Panc1 (cell line): ENCODE results near the gene ELMO1.

ENCODE experiments used
- POLR2AphosphoS5 ChIP-seq: IDR thresholded peaks from 2 replicates; pipeline ENCODE4 v1.6.1; 2012; ENCODE audit warnings: mild to moderate bottlenecking, low read depth, low read length, moderate library complexity
- REST ChIP-seq, 2 experiments: IDR thresholded peaks; 2 replicates each; pipeline ENCODE4 v1.6.1; 2011 to 2012; ENCODE audit warnings: low read depth in 2 of 2, control low read depth in 1 of 2, low read length in 1 of 2, mild to moderate bottlenecking in 1 of 2, moderate library complexity in 1 of 2; ENCODE audit not compliant: insufficient read depth in 1 of 2
- SIN3A ChIP-seq: IDR thresholded peaks from 2 replicates; pipeline ENCODE4 v1.6.1; 2012; ENCODE audit warnings: low read depth, mild to moderate bottlenecking, low read length, moderate library complexity, borderline replicate concordance; ENCODE audit not compliant: insufficient read depth
- TCF7L2 ChIP-seq: IDR thresholded peaks from 2 replicates; pipeline ENCODE4 v1.6.1; 2011; ENCODE audit warnings: mild to moderate bottlenecking, low read depth, low read length, inconsistent platforms
- TF ChIP-seq, protein P1 (sequence below): fragments of 450-650 bp; IDR thresholded peaks from 2 replicates; pipeline ENCODE4 v1.5.1; 2017; ENCODE audit warnings: mild to moderate bottlenecking

DNA sequence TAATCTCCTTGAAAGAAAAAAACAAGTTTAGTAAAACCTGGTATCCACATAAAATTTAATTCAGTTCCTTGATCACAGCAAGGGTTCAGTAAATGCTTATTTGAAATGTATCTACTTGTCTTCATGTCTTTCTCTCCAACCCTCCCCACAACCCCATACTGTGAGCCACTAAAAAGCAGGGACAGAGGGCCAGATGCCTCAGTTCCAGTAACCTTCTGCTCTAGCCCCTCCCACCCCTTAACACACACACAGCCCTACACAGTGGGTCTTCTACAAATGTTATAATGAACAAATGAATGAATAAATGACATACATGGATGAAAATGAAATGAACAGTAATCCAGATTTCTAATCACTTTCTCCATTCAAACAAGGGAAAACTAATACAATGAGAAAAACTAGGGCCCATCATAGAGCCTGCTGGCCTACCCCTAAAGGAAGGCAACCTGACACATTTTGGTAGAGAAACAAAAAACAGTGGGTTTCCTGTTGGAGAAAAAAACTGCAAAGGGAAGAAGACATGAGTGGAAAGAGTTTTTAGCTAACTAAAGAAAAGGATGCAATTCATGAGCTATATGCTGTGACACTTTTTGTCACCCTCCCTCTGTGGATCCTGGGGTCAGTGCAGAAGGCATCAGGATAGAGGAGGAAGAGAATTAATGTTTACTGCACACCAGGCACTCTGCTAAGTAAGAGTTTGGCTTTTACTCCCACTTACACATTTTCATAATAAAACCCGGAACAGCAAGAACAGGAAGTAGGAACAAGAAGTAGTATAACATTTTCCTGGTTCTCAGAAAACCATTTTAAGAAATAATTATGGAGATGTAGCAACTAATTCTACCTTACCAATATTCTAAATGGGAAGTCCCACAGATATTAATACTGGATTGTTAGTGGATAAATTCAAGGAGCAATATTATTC is 38.1 kb downstream of the ELMO1 start:
- TF ChIP-seq, protein P1, sequence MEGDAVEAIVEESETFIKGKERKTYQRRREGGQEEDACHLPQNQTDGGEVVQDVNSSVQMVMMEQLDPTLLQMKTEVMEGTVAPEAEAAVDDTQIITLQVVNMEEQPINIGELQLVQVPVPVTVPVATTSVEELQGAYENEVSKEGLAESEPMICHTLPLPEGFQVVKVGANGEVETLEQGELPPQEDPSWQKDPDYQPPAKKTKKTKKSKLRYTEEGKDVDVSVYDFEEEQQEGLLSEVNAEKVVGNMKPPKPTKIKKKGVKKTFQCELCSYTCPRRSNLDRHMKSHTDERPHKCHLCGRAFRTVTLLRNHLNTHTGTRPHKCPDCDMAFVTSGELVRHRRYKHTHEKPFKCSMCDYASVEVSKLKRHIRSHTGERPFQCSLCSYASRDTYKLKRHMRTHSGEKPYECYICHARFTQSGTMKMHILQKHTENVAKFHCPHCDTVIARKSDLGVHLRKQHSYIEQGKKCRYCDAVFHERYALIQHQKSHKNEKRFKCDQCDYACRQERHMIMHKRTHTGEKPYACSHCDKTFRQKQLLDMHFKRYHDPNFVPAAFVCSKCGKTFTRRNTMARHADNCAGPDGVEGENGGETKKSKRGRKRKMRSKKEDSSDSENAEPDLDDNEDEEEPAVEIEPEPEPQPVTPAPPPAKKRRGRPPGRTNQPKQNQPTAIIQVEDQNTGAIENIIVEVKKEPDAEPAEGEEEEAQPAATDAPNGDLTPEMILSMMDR: no peak
- TF ChIP-seq POLR2AphosphoS5: no peak
- TF ChIP-seq REST (IDR thresholded peaks at IDR 0.05; ENCODE audit: insufficient read depth in 1 of 2, low read depth in 2 of 2, low read length in 1 of 2): no peak
- no peak for TF ChIP-seq TCF7L2
- no peak for TF ChIP-seq SIN3A
